Measurements from ENCODE around the gene MYCT1. TPM values are rescaled to one million over a fixed set of nuclear protein-coding genes. Genes with fewer than 3 reads are reported as not detected.

MYCT1 gene
- total RNA-seq, 1 donor from 2014 or later, result 13.7 TPM

Other genes with a start within 250 kb of the MYCT1 start
- 80.1 TPM for gene SYNE1, start 60.5 kb upstream of the MYCT1 start, total RNA-seq
- gene VIP, start 52.9 kb downstream of the MYCT1 start, total RNA-seq, result 0.13 TPM

Measured in Right ventricle myocardium superior (tissue), 1 donor.